AG10803 (cell line): ENCODE measurements around the gene B4GALNT4.
"Not testable (repeated sequence)": the region's sequence is repeated elsewhere in the genome, so short reads cannot be mapped to it uniquely, and the experiment has no call there.

Source experiments
- DNase-seq: peaks from one replicate; pipeline ENCODE4 v3.0.0; 2010; ENCODE audit warnings: low read depth
- H3K4me3 ChIP-seq: 2 replicates; pipeline ENCODE4 v1.5.1; 2011; ENCODE audit warnings: mild to moderate bottlenecking, low read length, control low read depth
- CTCF ChIP-seq: conservative IDR thresholded peaks from 2 replicates; pipeline ENCODE4 v1.5.1; 2011; ENCODE audit warnings: mild to moderate bottlenecking, low read length, control low read depth, inconsistent platforms

Gene B4GALNT4

GRCh38 chr11:394858-395655, 25.8 kb downstream of the B4GALNT4 start:
- no peak for DNase-seq
- no peak overlapping the region for H3K4me3 ChIP-seq
- TF ChIP-seq CTCF, result no peak

DNA sequence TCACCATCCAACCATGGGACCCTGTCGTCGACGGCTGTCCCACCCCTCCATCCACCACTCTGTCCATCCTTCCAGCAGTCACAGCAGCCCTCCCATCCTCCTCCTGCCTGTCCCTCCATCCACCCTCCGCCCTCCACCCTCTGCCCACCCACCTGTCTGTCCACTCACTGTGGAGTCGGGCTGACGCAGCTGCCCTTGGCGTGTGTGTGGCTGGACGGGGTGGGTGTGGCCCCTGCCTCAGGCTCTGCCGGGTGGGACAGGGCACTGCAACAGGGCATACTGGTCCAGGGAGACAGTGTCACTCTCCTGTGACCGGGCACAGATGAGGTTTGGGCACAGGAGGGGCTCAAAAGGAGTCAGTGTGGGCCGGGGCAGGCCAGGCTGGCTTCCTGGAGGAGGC, 26.6 kb downstream of the B4GALNT4 start:
- no peak for DNase-seq
- no peak for TF ChIP-seq CTCF
- H3K4me3 ChIP-seq, result no peak overlapping the region

GRCh38 chr11:396511-396947, 27.2 kb downstream of the B4GALNT4 start:
- no peak overlapping the region for H3K4me3 ChIP-seq
- TF ChIP-seq CTCF, result peak; percentile 31
- peak; percentile 24 for DNase-seq

DNA sequence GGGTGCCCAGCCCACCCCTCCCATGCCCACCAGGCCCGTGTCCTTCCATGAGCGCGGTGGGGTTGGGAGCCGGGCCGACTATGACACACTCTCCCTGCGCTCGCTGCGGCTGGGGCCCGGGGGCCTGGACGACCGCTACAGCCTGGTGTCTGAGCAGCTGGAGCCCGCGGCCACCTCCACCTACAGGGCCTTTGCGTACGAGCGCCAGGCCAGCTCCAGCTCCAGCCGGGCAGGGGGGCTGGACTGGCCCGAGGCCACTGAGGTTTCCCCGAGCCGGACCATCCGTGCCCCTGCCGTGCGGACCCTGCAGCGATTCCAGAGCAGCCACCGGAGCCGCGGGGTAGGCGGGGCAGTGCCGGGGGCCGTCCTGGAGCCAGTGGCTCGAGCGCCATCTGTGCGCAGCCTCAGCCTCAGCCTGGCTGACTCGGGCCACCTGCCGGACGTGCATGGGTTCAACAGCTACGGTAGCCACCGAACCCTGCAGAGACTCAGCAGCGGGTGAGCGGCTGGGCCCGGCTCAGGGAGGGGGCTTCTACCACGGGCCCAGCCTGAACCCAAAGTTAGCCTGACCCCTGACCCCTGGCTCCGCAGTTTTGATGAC, 27.7 kb downstream of the B4GALNT4 start:
- H3K4me3 ChIP-seq, result peak overlapping the region; percentile 37
- DNase-seq, result peak; percentile 48
- peak; percentile 50 for TF ChIP-seq CTCF

DNA sequence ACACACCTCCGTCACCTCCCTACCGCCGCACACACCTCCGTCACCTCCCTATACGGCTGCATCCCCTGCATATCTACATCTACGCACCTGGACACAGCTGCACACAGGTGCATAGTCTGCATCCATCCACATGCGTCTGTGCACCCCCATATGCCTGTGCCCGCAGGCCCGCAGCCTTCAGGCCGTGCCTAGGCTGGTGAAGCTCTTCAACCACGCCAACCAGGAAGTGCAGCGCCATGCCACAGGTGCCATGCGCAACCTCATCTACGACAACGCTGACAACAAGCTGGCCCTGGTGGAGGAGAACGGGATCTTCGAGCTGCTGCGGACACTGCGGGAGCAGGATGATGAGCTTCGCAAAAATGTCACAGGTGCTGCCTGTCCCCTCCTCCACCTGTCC, 29.5 kb downstream of the B4GALNT4 start:
- no peak overlapping the region for H3K4me3 ChIP-seq
- DNase-seq, result no peak
- no peak for TF ChIP-seq CTCF

GRCh38 chr11:399731-400211, 30.5 kb downstream of the B4GALNT4 start:
- DNase-seq, result no peak
- TF ChIP-seq CTCF, result no peak
- no peak overlapping the region for H3K4me3 ChIP-seq

GRCh38 chr11:400241-400689, 31.0 kb downstream of the B4GALNT4 start:
- H3K4me3 ChIP-seq, result no peak overlapping the region
- TF ChIP-seq CTCF, result no peak
- no peak for DNase-seq

- not testable (repeated sequence) for H3K4me3 ChIP-seq, DNase-seq
Observed at GRCh38 chr11:401196-401595, 31.9 kb downstream of the B4GALNT4 start.
